Mesenteric fat pad (tissue), 1 donor: Measurements from ENCODE around the gene FAM83C. TPM values are rescaled to one million over a fixed set of nuclear protein-coding genes. Genes with fewer than 3 reads are reported as not detected.

Experiments used
- DNase-seq: peaks from one replicate; pipeline ENCODE4 v3.0.0-alpha.2; 2020; ENCODE audit warnings: low spot score
- total RNA-seq: library from RNA; stranded (reverse); fragmentation: NEBNext Ultra II Directional; extraction: Animal tissue kit (Norgen Biotek cat#: 25700); gene quantifications from one replicate; pipeline ENCODE4 v1.2.1, GENCODE V29; 2021
- donor health status: DM: yes; HTN: yes; CAD: no.

The FAM83C gene
- total RNA-seq, 1 donor from 2014 or later, result not detected

- peak; percentile 93 for DNase-seq
Observed at GRCh38 chr20:35284267-35284991, 7.8 kb downstream of the FAM83C start, which contains the start of gene EIF6. TSS of gene EIF6 (minus strand) at chr20:35284772. CDS start at chr20:35284487, 285 bp downstream.

DNA sequence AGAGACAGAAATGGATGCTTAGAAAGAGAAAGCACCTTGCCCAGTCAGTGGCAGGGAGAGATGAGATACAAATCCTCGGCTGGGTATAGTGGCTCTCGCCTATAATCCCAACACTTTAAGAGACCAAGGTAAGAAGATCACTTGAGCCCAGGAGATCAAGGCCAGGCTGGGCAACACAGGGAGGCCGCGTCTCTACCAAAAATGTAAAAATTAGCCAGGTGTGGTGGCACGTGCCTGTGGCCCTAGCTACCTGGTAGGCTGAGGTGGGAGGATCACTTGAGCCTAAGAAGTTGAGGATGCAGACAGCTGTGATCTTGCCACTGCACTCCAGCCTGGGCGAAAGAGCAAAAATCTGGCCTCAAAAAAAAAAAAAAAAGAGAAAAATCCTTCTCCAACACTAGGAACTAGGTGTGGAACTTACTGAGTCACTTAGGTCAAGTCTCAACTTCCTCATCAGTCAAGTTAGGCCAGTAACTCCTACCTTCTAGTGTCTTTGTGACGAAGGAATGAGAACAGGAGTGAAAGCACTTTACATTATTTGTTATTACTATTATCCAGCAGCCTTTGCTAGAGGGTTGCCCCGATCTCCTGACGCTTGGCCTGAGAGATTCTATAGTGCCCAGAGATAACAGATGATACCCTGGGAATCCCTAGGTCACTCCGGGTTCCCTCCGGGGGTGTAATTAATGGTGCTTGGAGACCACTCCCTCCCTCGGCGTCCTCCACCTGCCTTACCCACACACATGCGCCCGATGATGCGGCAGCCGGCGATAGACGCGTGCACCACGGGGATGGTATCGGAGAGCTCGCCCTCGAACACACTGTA, 8.6 kb downstream of the FAM83C start:
- DNase-seq, result no peak

DNA sequence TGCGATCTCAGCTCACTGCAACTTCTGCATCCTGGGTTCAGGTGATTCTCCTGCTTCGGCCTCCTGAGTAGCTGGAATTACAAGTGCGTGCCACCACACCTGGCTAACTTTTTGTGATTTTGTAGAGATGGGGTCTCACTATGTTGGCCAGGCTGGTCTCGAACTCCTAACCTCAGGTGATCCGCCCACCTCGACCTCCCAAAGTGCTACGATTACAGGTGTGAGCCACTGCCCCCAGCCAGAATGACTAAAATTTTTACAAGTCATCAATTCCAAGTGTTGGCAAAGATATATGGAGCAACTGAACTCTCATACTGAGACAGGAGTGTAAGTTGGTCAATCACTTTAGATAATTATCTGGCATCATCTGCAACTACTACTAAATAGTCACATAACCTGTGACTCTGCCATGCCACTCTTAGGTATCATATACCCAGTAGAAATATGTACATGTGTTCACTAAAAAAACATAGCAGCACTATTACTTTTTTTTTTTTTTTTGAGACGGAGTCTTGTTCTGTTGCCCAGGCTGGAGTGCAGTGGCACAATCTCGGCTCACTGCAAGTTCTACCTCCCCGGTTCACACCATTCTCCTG, 10.6 kb downstream of the FAM83C start:
- DNase-seq, result no peak

- DNase-seq, result no peak
Observed at GRCh38 chr20:35280523-35280922, 11.7 kb downstream of the FAM83C start.

DNA sequence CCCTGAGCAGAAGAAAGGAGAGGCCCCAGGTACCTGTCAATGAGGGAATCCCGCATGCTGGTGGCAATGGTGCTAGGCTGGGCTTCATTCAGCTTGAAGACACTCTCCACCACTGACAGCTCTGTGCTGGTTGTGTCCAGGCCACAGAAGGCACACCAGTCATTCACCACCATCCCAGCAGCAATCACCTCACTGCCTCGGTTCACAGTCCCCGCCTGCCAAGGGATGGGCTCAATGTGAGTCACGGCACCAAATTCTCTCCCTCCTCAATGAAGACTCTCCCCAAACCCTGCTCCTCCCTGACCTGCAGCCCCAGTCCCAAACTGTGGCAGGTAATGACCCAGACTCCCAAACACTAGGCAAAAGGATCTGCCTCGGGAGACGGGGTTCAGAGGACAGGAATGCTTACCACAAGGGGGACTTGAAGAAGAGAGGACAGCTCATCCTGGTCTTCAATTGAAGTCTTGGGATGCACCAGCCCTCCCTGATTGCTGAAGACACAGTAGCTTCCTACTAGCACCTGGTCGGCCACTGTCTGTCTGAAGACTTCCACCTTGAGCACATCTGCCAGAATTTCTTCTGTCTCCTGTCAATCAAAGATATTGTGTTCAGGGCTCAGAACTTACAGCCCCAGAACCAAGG, 12.6 kb downstream of the FAM83C start:
- DNase-seq, result no peak

DNA sequence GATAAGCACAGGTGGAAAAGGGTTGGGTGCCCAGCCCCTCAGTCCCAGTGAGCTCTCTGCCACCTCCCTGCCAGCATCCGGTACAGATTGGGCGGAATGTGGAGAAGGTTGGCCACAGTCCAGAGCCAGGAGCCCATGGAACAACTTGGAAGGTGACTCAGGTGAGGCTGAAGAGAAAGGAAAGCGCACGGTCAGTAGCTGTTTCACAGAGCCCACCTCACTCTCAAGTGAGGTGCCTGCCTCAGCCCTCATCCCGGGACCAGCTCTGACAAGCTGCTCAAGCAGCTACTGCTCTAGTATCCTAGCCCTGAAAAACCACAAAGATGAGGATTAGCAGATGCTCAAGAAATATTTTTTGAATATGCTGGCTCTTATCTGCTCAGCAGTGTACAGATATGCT, 13.2 kb downstream of the FAM83C start:
- DNase-seq, result no peak

- peak; percentile 96 for DNase-seq
Observed at GRCh38 chr20:35277531-35278395, 14.5 kb downstream of the FAM83C start, which contains the start of gene MMP24OS. TSS of gene MMP24OS (minus strand) at chr20:35278122. CDS start at chr20:35277929, 193 bp downstream.

- no peak for DNase-seq
Observed at GRCh38 chr20:35277127-35277526, 15.1 kb downstream of the FAM83C start.

GRCh38 chr20:35276408-35276807, 15.8 kb downstream of the FAM83C start:
- DNase-seq, result no peak

- DNase-seq, result no peak
Observed at GRCh38 chr20:35275741-35276251, 16.4 kb downstream of the FAM83C start.

GRCh38 chr20:35274172-35275092, 17.8 kb downstream of the FAM83C start:
- no peak for DNase-seq

- DNase-seq, result no peak
Observed at GRCh38 chr20:35273449-35274171, 18.6 kb downstream of the FAM83C start.

DNA sequence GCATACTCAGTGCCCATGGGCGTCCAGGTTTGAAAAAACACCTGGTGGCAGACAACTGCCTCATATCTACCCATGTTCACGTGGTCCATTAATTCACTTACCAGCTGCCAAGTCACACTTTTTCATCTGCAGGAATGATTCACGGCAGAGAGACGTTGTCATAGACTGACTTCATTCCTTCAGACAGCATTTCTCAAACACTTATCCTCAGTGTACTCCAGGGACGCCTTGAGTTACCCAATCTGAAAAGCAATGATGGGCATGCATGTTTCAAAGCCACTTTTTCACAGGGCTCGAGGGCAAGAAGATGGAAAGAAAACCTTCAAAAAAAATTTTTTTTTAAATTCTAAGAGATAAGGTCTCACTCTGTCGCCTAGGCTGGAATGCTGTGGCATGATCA, 20.3 kb downstream of the FAM83C start:
- no peak for DNase-seq

GRCh38 chr20:35271073-35271882, 20.9 kb downstream of the FAM83C start:
- no peak for DNase-seq

DNA sequence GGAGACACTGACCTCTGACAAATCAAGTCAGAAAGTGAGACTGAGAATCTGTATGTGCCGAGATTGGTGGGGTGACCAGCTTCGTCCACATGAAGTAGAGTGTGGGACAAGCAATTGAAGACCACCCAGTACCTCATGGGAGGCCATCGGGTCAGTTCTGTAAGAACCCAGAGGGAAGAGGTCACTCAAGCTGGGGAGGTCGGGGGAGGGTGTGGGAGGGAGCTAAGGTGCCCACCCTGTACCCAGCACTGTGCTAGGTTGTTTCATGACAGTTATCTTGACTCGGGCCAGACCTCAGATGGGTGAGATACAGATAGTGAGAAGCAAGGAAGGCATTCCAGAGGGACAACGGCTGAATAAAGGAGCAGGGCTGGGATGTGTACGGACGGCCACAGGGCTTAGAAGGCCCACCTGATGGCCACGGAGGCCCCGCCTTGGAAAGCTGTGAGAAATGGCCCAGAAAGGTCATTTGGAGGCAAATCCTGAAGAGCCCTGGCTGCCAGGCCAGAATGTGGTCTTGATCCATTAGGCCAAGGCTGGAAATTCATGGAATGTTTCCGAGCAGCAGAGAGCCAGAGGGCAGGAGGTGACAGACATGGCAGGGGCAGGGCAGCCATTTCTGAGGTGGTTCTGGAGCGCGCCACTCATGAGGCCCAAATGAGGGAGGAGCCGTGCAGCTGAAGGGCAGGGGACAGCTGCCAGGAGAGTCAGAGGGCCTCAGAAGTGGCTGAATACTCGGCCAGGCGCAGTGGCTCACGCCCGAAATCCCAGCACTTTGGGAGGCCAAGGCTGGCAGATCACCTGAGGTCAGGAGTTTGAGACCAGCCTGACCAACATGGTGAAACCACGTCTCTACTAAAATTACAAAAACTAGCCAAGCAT, 22.0 kb downstream of the FAM83C start:
- DNase-seq, result no peak

GRCh38 chr20:35269055-35269781, 23.0 kb downstream of the FAM83C start:
- no peak for DNase-seq
